K562 (cell line): ENCODE data around the gene C6orf89. TPM values are rescaled to one million over a fixed set of nuclear protein-coding genes. Genes with fewer than 3 reads are reported as not detected.

ENCODE experiments used
- GTF2A2 ChIP-seq: IDR thresholded peaks from 2 replicates; pipeline ENCODE4 v1.6.1; 2016; ENCODE audit warnings: mild to moderate bottlenecking, missing genetic modification characterization, missing compliant biosample characterization
- RBM17 ChIP-seq: fragments of 200-400 bp; formaldehyde crosslinking; IDR thresholded peaks from 2 replicates; pipeline ENCODE4 v1.6.1; 2017; ENCODE audit warnings: low read depth, mild to moderate bottlenecking, low read length, borderline replicate concordance
- TRIM24 ChIP-seq, 2 experiments: fragments of 450-650 bp; IDR thresholded peaks; 2 replicates each; pipeline ENCODE4 v1.6.1; 2016
- ZFX ChIP-seq: sonication (generic); formaldehyde crosslinking; IDR thresholded peaks from 2 replicates; pipeline ENCODE4 v1.8.0; 2022; ENCODE audit warnings: mild to moderate bottlenecking, missing genetic modification reagents, moderate library complexity
- ZNF175 ChIP-seq: fragments of 200-800 bp; sonication (Bioruptor generic); IDR thresholded peaks from 2 replicates; pipeline ENCODE4 v1.6.1; 2016; ENCODE audit warnings: low read depth, mild to moderate bottlenecking, missing genetic modification characterization, missing compliant biosample characterization
- ZNF23 ChIP-seq: fragments of 250-450 bp; sonication (Bioruptor Pico); IDR thresholded peaks from 2 replicates; pipeline ENCODE4 v1.4.0; 2020; ENCODE audit warnings: mild to moderate bottlenecking
- polyA plus RNA-seq, 8 experiments: library from polyadenylated mRNA; depleted of rRNA in 4 of 8; stranded (reverse) in 5 of 8; unstranded in 3 of 8; fragments of >200 nt; fragmentation: Nextera tagmentation in 2 of 8; fragmentation: Illumina TruSeq in 1 of 8; extraction: Ambion mirVana in 2 of 8; extraction: Trizol in 1 of 8; gene quantifications; 2 replicates each; pipeline versions ENCODE4 v1.2.1 to v1.2.3, GENCODE V29; 2011 to 2014; ENCODE audit warnings: inconsistent platforms in 1 of 8, missing spikeins in 1 of 8
- total RNA-seq, 7 experiments: library from RNA; depleted of rRNA in 6 of 7; stranded (reverse); fragments of >200 nt in 6 of 7; fragmentation: Illumina TruSeq in 2 of 7; extraction: Trizol in 2 of 7; gene quantifications; 2 replicates each; pipeline versions ENCODE4 v1.2.1 to v1.2.3, GENCODE V29; 2011 to 2021; ENCODE audit warnings: low replicate concordance in 1 of 7
- TF ChIP-seq, protein P1 (sequence below): fragments of 250-450 bp; sonication (Bioruptor Pico); IDR thresholded peaks from 2 replicates; pipeline ENCODE4 v1.8.0; 2022; ENCODE audit warnings: moderate library complexity, mild to moderate bottlenecking, inconsistent platforms
- TF ChIP-seq, protein P2 (sequence below): fragments of 450-650 bp; IDR thresholded peaks from 2 replicates; pipeline ENCODE4 v1.6.1; 2017; ENCODE audit warnings: antibody characterized with exemption, mild to moderate bottlenecking
- TF ChIP-seq, protein P3 (sequence below), 2 experiments: fragments of 450-650 bp; conservative IDR thresholded peaks; 2 replicates each; pipeline ENCODE4 v1.6.1; 2017; ENCODE audit warnings: mild to moderate bottlenecking in 2 of 2, moderate library complexity in 2 of 2
- TF ChIP-seq, protein P4 (sequence below): fragments of 450-650 bp; formaldehyde crosslinking; IDR thresholded peaks from 2 replicates; pipeline ENCODE4 v1.4.0; 2022; ENCODE audit warnings: mild to moderate bottlenecking, moderate library complexity
- TF ChIP-seq, protein P5 (sequence below): fragments of 450-650 bp; IDR thresholded peaks from 2 replicates; pipeline ENCODE4 v1.6.1; 2014; ENCODE audit warnings: low read depth, mild to moderate bottlenecking, moderate library complexity, borderline replicate concordance
- TF ChIP-seq, protein P6 (sequence below): sonication (generic); formaldehyde crosslinking; IDR thresholded peaks from 2 replicates; pipeline ENCODE4 v1.8.0; 2022; ENCODE audit warnings: mild to moderate bottlenecking, low read depth, missing genetic modification reagents

The C6orf89 gene
- total and polyA plus RNA-seq, 9 of the 15 experiments (the other 6 are each of a cell fraction or from before 2014, with no cell fraction given) = 35.2 to 111 (median 58.5) TPM

DNA sequence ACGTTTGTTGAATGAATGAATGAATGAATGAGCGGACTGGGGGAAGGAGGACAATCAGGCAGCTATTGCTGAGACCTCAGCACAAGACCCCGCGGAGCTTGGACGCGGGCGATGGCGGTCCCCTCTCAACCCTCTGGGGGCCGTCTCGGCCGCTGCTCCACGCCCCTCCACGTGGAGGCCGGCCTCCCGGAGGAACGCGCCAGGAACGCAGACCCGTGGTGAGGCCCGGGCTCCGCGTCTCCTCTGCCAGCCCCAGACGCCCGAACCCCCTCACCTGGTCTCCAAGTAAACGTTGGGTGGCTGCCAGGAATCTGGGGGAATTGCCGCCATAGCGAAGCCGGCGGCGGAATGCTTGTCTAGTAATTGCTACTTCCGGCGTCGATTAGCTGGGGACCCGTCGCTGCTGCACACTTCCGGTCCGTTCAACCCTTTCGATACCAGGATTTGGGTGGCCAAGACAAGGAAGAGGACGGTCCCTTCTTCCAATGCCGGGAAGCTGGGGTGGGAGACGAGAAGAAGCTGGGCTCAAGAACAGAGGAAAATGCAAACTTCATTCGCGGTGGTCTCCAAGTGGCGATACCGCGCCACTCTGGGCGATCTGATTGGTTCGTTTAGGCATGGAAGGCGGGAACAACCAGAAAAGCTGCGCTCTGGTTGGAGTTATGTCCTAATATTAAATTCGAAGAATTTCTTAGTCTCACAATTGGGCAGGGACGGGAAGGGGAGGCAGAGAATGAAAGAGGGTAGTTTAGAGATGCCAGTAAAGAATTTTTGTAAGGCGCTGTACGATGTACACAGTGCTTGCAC lies 11.1 kb upstream of the C6orf89 start, which contains the start of gene PPIL1 (continued):
- TF ChIP-seq, protein P1, sequence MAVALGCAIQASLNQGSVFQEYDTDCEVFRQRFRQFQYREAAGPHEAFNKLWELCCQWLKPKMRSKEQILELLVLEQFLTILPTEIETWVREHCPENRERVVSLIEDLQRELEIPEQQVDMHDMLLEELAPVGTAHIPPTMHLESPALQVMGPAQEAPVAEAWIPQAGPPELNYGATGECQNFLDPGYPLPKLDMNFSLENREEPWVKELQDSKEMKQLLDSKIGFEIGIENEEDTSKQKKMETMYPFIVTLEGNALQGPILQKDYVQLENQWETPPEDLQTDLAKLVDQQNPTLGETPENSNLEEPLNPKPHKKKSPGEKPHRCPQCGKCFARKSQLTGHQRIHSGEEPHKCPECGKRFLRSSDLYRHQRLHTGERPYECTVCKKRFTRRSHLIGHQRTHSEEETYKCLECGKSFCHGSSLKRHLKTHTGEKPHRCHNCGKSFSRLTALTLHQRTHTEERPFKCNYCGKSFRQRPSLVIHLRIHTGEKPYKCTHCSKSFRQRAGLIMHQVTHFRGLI (CRISPR knock-in tag) = 0 out of 2 replicates have a peak, but pooled peaks have one; percentile 15
- TF ChIP-seq RBM17 = no peak
- TF ChIP-seq ZNF23 (CRISPR knock-in tag) = 0 out of 2 replicates have a peak, but pooled peaks have one; percentile 18
- peak; percentile 28; the same call in 1 of the 2 replicates for TF ChIP-seq GTF2A2 (tag)
- TF ChIP-seq ZFX = peak; percentile 92
- TF ChIP-seq, protein P2, sequence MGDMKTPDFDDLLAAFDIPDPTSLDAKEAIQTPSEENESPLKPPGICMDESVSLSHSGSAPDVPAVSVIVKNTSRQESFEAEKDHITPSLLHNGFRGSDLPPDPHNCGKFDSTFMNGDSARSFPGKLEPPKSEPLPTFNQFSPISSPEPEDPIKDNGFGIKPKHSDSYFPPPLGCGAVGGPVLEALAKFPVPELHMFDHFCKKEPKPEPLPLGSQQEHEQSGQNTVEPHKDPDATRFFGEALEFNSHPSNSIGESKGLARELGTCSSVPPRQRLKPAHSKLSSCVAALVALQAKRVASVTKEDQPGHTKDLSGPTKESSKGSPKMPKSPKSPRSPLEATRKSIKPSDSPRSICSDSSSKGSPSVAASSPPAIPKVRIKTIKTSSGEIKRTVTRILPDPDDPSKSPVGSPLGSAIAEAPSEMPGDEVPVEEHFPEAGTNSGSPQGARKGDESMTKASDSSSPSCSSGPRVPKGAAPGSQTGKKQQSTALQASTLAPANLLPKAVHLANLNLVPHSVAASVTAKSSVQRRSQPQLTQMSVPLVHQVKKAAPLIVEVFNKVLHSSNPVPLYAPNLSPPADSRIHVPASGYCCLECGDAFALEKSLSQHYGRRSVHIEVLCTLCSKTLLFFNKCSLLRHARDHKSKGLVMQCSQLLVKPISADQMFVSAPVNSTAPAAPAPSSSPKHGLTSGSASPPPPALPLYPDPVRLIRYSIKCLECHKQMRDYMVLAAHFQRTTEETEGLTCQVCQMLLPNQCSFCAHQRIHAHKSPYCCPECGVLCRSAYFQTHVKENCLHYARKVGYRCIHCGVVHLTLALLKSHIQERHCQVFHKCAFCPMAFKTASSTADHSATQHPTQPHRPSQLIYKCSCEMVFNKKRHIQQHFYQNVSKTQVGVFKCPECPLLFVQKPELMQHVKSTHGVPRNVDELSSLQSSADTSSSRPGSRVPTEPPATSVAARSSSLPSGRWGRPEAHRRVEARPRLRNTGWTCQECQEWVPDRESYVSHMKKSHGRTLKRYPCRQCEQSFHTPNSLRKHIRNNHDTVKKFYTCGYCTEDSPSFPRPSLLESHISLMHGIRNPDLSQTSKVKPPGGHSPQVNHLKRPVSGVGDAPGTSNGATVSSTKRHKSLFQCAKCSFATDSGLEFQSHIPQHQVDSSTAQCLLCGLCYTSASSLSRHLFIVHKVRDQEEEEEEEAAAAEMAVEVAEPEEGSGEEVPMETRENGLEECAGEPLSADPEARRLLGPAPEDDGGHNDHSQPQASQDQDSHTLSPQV = peak; percentile 45
- TF ChIP-seq, protein P3, sequence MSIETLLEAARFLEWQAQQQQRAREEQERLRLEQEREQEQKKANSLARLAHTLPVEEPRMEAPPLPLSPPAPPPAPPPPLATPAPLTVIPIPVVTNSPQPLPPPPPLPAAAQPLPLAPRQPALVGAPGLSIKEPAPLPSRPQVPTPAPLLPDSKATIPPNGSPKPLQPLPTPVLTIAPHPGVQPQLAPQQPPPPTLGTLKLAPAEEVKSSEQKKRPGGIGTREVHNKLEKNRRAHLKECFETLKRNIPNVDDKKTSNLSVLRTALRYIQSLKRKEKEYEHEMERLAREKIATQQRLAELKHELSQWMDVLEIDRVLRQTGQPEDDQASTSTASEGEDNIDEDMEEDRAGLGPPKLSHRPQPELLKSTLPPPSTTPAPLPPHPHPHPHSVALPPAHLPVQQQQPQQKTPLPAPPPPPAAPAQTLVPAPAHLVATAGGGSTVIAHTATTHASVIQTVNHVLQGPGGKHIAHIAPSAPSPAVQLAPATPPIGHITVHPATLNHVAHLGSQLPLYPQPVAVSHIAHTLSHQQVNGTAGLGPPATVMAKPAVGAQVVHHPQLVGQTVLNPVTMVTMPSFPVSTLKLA (conservative IDR thresholded peaks at IDR 0.05) = peak; percentile 99
- TF ChIP-seq, protein P4, sequence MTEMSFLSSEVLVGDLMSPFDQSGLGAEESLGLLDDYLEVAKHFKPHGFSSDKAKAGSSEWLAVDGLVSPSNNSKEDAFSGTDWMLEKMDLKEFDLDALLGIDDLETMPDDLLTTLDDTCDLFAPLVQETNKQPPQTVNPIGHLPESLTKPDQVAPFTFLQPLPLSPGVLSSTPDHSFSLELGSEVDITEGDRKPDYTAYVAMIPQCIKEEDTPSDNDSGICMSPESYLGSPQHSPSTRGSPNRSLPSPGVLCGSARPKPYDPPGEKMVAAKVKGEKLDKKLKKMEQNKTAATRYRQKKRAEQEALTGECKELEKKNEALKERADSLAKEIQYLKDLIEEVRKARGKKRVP = peak; percentile 10; the same call in 1 of the 2 replicates
- TF ChIP-seq ZNF175 = peak; percentile 81; the same call in 1 of the 2 replicates
- TF ChIP-seq, protein P5, sequence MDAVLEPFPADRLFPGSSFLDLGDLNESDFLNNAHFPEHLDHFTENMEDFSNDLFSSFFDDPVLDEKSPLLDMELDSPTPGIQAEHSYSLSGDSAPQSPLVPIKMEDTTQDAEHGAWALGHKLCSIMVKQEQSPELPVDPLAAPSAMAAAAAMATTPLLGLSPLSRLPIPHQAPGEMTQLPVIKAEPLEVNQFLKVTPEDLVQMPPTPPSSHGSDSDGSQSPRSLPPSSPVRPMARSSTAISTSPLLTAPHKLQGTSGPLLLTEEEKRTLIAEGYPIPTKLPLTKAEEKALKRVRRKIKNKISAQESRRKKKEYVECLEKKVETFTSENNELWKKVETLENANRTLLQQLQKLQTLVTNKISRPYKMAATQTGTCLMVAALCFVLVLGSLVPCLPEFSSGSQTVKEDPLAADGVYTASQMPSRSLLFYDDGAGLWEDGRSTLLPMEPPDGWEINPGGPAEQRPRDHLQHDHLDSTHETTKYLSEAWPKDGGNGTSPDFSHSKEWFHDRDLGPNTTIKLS = peak; percentile 95
- TF ChIP-seq, protein P6, sequence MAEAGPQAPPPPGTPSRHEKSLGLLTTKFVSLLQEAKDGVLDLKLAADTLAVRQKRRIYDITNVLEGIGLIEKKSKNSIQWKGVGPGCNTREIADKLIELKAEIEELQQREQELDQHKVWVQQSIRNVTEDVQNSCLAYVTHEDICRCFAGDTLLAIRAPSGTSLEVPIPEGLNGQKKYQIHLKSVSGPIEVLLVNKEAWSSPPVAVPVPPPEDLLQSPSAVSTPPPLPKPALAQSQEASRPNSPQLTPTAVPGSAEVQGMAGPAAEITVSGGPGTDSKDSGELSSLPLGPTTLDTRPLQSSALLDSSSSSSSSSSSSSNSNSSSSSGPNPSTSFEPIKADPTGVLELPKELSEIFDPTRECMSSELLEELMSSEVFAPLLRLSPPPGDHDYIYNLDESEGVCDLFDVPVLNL (CRISPR knock-in tag) = peak; percentile 57
- TF ChIP-seq TRIM24 (IDR thresholded peaks at IDR 0.05) = peak; percentile 7 to 99; a peak in 3 of 4 replicates
